SK-N-SH treated with all-trans-retinoic acid at 6 μM for 48 hours (cell line): ENCODE measurements around the gene ARHGAP9.

Source experiments
- ATAC-seq: fragments of 200-7000 bp; cut with Tn5 transposase; 3 replicates; pipeline ENCODE4 v1.9.1; 2020; ENCODE audit warnings: mild to moderate bottlenecking, moderate library complexity
- CSDC2 ChIP-seq: fragments of 250-450 bp; sonication (Bioruptor Pico); IDR thresholded peaks from 2 replicates; pipeline ENCODE4 v1.5.0; 2020; ENCODE audit warnings: mild to moderate bottlenecking, moderate library complexity
- GLIS3 ChIP-seq: fragments of 250-450 bp; sonication (Bioruptor Pico); IDR thresholded peaks from 2 replicates; pipeline ENCODE4 v1.5.0; 2020; ENCODE audit warnings: mild to moderate bottlenecking, moderate library complexity
- RARB ChIP-seq: fragments of 250-450 bp; sonication (Bioruptor Pico); IDR thresholded peaks from 2 replicates; pipeline ENCODE4 v1.8.0; 2021; ENCODE audit warnings: mild to moderate bottlenecking, moderate library complexity
- TCF4 ChIP-seq: fragments of 250-450 bp; sonication (Bioruptor Pico); IDR thresholded peaks from 2 replicates; pipeline ENCODE4 v1.8.0; 2021; ENCODE audit warnings: mild to moderate bottlenecking, moderate library complexity, borderline replicate concordance
- TOX ChIP-seq: fragments of 250-450 bp; sonication (Bioruptor Pico); IDR thresholded peaks from 2 replicates; pipeline ENCODE4 v1.8.0; 2021; ENCODE audit warnings: mild to moderate bottlenecking, moderate library complexity, borderline replicate concordance
- ZFP3 ChIP-seq: fragments of 250-450 bp; sonication (Bioruptor Pico); IDR thresholded peaks from 2 replicates; pipeline ENCODE4 v1.5.0; 2020; ENCODE audit warnings: mild to moderate bottlenecking, moderate library complexity
- ZFP30 ChIP-seq: fragments of 450-650 bp; formaldehyde crosslinking; IDR thresholded peaks from 2 replicates; pipeline ENCODE4 v1.5.0; 2022; ENCODE audit warnings: mild to moderate bottlenecking, moderate library complexity
- ZNF8 ChIP-seq: fragments of 450-650 bp; formaldehyde crosslinking; IDR thresholded peaks from 2 replicates; pipeline ENCODE4 v1.5.0; 2020; ENCODE audit warnings: mild to moderate bottlenecking, moderate library complexity
- TF ChIP-seq, protein P1 (sequence below): fragments of 250-450 bp; sonication (Bioruptor Pico); IDR thresholded peaks from 2 replicates; pipeline ENCODE4 v1.5.0; 2020; ENCODE audit warnings: mild to moderate bottlenecking, moderate library complexity
- TF ChIP-seq, protein P2 (sequence below): fragments of 250-450 bp; sonication (Bioruptor Pico); IDR thresholded peaks from 2 replicates; pipeline ENCODE4 v1.8.0; 2021; ENCODE audit warnings: low read depth, mild to moderate bottlenecking, moderate library complexity, borderline replicate concordance
- TF ChIP-seq, protein P3 (sequence below): fragments of 250-450 bp; sonication (Bioruptor Pico); IDR thresholded peaks from 2 replicates; pipeline ENCODE4 v1.5.1; 2020; ENCODE audit warnings: low read depth, mild to moderate bottlenecking, moderate library complexity
- TF ChIP-seq, protein P4 (sequence below): fragments of 250-450 bp; sonication (Bioruptor Pico); IDR thresholded peaks from 2 replicates; pipeline ENCODE4 v1.8.0; 2020; ENCODE audit warnings: mild to moderate bottlenecking, moderate library complexity, borderline replicate concordance

Gene ARHGAP9

DNA sequence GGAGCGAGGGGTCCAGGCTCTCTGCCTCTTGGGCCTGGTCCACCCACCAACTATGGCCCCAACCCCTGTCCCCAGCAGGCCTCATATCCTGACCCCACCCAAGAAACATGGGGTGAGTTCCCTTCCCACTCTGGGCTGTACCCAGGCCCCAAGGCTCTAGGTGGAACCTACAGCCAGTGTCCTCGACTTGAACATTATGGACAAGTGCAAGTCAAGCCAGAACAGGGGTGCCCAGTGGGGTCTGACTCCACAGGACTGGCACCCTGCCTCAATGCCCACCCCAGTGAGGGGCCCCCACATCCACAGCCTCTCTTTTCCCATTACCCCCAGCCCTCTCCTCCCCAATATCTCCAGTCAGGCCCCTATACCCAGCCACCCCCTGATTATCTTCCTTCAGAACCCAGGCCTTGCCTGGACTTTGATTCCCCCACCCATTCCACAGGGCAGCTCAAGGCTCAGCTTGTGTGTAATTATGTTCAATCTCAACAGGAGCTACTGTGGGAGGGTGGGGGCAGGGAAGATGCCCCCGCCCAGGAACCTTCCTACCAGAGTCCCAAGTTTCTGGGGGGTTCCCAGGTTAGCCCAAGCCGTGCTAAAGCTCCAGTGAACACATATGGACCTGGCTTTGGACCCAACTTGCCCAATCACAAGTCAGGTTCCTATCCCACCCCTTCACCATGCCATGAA is 8.6 kb downstream of the ARHGAP9 start:
- no peak for ATAC-seq

DNA sequence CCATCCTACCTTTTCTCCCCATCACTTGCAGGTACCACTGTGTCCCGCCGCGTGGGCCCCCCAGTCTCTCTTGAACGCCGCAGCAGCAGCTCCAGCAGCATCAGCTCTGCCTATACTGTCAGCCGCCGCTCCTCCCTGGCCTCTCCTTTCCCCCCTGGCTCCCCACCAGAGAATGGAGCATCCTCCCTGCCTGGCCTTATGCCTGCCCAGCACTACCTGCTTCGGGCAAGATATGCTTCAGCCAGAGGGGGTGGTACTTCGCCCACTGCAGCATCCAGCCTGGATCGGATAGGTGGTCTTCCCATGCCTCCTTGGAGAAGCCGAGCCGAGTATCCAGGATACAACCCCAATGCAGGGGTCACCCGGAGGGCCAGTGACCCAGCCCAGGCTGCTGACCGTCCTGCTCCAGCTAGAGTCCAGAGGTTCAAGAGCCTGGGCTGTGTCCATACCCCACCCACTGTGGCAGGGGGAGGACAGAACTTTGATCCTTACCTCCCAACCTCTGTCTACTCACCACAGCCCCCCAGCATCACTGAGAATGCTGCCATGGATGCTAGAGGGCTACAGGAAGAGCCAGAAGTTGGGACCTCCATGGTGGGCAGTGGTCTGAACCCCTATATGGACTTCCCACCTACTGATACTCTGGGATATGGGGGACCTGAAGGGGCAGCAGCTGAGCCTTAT is 9.2 kb downstream of the ARHGAP9 start:
- ATAC-seq = no peak
- no peak for TF ChIP-seq TCF4 (CRISPR knock-in tag)
- TF ChIP-seq GLIS3 (CRISPR knock-in tag) = no peak
- TF ChIP-seq ZFP3 (CRISPR knock-in tag) = no peak
- no peak for TF ChIP-seq CSDC2 (CRISPR knock-in tag)
- TF ChIP-seq, protein P1, sequence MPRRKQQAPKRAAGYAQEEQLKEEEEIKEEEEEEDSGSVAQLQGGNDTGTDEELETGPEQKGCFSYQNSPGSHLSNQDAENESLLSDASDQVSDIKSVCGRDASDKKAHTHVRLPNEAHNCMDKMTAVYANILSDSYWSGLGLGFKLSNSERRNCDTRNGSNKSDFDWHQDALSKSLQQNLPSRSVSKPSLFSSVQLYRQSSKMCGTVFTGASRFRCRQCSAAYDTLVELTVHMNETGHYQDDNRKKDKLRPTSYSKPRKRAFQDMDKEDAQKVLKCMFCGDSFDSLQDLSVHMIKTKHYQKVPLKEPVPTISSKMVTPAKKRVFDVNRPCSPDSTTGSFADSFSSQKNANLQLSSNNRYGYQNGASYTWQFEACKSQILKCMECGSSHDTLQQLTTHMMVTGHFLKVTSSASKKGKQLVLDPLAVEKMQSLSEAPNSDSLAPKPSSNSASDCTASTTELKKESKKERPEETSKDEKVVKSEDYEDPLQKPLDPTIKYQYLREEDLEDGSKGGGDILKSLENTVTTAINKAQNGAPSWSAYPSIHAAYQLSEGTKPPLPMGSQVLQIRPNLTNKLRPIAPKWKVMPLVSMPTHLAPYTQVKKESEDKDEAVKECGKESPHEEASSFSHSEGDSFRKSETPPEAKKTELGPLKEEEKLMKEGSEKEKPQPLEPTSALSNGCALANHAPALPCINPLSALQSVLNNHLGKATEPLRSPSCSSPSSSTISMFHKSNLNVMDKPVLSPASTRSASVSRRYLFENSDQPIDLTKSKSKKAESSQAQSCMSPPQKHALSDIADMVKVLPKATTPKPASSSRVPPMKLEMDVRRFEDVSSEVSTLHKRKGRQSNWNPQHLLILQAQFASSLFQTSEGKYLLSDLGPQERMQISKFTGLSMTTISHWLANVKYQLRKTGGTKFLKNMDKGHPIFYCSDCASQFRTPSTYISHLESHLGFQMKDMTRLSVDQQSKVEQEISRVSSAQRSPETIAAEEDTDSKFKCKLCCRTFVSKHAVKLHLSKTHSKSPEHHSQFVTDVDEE (CRISPR knock-in tag) = no peak
- TF ChIP-seq, protein P2, sequence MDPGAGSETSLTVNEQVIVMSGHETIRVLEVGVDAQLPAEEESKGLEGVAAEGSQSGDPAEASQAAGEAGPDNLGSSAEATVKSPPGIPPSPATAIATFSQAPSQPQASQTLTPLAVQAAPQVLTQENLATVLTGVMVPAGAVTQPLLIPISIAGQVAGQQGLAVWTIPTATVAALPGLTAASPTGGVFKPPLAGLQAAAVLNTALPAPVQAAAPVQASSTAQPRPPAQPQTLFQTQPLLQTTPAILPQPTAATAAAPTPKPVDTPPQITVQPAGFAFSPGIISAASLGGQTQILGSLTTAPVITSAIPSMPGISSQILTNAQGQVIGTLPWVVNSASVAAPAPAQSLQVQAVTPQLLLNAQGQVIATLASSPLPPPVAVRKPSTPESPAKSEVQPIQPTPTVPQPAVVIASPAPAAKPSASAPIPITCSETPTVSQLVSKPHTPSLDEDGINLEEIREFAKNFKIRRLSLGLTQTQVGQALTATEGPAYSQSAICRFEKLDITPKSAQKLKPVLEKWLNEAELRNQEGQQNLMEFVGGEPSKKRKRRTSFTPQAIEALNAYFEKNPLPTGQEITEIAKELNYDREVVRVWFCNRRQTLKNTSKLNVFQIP (CRISPR knock-in tag) = no peak
- no peak for TF ChIP-seq ZNF8

More for the DNA sequence above, 8.6 kb downstream of the ARHGAP9 start:
- TF ChIP-seq CSDC2 (CRISPR knock-in tag) = no peak
- TF ChIP-seq ZFP3 (CRISPR knock-in tag) = no peak
- TF ChIP-seq, protein P3, sequence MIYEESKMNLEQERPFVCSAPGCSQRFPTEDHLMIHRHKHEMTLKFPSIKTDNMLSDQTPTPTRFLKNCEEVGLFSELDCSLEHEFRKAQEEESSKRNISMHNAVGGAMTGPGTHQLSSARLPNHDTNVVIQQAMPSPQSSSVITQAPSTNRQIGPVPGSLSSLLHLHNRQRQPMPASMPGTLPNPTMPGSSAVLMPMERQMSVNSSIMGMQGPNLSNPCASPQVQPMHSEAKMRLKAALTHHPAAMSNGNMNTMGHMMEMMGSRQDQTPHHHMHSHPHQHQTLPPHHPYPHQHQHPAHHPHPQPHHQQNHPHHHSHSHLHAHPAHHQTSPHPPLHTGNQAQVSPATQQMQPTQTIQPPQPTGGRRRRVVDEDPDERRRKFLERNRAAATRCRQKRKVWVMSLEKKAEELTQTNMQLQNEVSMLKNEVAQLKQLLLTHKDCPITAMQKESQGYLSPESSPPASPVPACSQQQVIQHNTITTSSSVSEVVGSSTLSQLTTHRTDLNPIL (CRISPR knock-in tag) = no peak
- no peak for TF ChIP-seq TCF4 (CRISPR knock-in tag)
- TF ChIP-seq ZFP30 (CRISPR knock-in tag) = no peak
- TF ChIP-seq RARB = no peak
- TF ChIP-seq, protein P4, sequence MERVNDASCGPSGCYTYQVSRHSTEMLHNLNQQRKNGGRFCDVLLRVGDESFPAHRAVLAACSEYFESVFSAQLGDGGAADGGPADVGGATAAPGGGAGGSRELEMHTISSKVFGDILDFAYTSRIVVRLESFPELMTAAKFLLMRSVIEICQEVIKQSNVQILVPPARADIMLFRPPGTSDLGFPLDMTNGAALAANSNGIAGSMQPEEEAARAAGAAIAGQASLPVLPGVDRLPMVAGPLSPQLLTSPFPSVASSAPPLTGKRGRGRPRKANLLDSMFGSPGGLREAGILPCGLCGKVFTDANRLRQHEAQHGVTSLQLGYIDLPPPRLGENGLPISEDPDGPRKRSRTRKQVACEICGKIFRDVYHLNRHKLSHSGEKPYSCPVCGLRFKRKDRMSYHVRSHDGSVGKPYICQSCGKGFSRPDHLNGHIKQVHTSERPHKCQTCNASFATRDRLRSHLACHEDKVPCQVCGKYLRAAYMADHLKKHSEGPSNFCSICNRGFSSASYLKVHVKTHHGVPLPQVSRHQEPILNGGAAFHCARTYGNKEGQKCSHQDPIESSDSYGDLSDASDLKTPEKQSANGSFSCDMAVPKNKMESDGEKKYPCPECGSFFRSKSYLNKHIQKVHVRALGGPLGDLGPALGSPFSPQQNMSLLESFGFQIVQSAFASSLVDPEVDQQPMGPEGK = no peak

DNA sequence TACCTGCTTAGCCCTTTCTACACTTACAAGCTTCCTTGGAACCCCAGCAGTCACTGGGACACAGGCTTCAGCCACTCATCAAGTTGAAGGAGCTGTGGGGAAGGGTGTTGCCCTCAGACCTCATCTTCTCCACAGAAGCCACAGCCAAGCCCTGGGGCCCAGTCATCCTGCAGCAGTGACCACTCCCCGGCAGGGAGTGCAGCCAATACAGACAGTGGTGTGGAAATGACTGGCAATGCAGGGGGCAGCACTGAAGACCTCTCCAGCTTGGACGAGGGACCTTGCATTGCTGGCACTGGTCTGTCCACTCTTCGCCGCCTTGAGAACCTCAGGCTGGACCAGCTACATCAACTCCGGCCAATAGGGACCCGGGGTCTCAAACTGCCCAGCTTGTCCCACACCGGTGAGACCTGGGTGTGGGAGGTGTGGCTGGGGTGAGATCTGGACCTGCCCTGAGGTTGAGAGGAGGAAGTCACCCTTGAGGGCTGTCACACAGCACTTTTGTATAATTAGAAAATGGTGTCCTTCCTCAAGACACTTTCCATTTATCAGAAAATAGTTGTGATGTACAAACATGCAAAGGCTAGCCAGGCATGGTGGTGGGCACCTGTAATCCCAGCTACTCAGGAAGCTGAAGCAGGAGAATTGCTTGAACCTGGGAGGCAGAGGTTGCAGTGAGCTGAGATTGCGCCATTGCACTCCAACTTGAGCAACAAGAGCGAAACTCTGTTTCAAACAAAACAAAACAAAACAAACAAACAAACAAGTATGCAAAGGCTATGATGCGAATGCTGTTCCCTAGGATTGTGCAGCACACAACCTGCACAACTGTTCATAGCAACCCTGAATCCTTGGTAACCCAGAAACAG is 10.1 kb downstream of the ARHGAP9 start:
- TF ChIP-seq TOX (CRISPR knock-in tag) = no peak
- TF ChIP-seq, protein P4 = no peak
- TF ChIP-seq, protein P1 (CRISPR knock-in tag) = no peak
- TF ChIP-seq, all 23 proteins: peak for 0
- no peak for ATAC-seq
